ENCODE measurements around the gene PIKFYVE.

PIKFYVE gene

DNA sequence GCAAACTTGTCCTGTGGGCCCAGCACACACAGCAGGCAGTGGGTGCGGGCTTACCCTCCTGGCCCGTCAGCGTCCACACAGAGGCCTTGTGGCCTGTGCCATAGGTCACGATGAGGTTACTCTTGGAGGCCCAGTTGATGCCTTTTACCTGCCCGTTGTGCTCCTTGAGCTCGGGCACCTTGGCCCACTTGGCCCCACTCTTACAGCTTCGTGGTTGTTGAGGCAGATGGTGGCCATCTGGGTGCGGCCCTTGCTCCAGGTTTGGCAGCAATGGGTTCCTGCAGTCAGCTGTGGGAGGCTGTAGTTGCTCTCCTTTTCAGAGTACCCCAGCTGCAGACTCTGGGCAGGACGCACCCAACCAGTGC, 95.0 kb downstream of the PIKFYVE start:
- POLR2A ChIA-PET = interaction anchor here (1.0 kb wide), 1 partner anchor 95 kb away, joined by 3 read pairs; the partner anchor contains the start of gene PIKFYVE

DNA sequence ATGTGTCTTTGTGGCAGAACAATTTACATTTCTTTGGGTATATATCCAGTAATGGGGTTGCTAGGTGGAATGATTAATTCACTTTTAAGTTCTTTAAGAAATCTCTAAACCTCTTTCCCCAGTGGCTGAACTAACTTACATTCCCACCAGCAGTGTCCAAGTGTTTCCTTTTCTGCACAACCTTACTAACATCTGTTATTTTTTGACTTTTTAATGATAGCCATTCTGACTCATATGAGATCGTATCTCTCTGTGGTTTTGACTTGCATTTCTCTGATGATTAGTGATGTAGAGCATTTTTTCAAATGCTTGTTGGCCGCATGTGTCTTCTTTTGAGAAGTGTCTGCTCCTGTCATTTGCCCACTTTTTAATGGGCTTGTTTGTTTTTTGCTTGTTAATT, 97.4 kb downstream of the PIKFYVE start:
- no peak for DNase-seq (ENCODE audit: extremely low spot score)
- CTCF ChIA-PET = no interaction called here
- POLR2A ChIA-PET = no interaction called here

More for the DNA sequence above, 95.0 kb downstream of the PIKFYVE start:
- TF ChIP-seq, protein P1, sequence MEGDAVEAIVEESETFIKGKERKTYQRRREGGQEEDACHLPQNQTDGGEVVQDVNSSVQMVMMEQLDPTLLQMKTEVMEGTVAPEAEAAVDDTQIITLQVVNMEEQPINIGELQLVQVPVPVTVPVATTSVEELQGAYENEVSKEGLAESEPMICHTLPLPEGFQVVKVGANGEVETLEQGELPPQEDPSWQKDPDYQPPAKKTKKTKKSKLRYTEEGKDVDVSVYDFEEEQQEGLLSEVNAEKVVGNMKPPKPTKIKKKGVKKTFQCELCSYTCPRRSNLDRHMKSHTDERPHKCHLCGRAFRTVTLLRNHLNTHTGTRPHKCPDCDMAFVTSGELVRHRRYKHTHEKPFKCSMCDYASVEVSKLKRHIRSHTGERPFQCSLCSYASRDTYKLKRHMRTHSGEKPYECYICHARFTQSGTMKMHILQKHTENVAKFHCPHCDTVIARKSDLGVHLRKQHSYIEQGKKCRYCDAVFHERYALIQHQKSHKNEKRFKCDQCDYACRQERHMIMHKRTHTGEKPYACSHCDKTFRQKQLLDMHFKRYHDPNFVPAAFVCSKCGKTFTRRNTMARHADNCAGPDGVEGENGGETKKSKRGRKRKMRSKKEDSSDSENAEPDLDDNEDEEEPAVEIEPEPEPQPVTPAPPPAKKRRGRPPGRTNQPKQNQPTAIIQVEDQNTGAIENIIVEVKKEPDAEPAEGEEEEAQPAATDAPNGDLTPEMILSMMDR (IDR thresholded peaks at IDR 0.05; ENCODE audit: control extremely low read depth, extremely low read depth, low read depth, missing control alignments) = no peak
- DNase-seq (ENCODE audit: extremely low spot score) = peak; percentile 13
- CTCF ChIA-PET = interaction anchor here (1.2 to 1.8 kb wide), 2 partner anchors 8 to 10 kb away, joined by 4 to 6 read pairs; no protein-coding TSS in a partner anchor

DNA sequence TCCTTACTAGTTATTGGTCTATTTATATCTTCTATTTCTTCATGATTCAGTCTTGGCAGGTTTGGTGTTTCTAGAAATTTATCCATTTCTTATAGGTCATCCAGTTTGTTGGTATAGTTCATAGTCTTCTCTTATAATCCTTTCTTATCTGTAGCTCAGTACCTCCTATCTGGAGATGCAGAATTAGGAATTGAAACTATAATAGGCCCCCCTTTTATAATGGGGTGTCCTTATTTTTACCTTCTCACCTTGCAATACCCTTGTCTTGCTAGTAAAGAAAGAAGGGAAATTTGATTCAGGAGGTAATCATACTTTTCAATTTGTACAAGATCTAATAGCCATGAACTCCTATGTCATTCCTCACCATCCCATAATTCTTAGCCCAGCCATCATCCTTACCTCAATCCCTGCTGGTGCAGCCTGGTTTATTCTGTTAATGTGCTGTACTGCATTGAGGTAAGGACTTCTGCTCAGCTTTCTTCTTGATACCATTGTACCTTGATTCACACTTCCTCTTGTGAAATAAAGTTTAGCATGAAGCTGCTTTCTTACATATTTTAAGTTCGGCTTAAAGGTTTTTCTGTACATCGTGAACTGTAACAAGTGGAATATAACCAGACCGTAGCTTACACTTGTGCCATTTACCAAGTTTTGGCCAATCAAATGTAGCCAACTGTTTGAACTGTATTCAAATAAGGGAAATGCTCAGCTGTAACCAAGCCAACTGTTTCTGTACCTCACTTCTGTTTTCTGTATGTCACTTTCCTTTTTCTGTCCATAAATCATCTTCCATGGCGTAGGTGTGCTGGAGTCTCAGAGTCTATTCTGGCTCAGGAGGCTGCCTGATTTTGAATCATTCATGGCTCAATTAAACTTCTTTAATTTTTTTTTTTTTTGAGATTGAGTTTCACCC, 100.4 kb downstream of the PIKFYVE start:
- DNase-seq (ENCODE audit: extremely low spot score) = peak; percentile 36
- ChIA-PET CTCF (interaction anchor here (0.7 to 1.5 kb wide), 4 partner anchors 12 to 112 kb away, joined by 3 to 4 read pairs (median 3); partner anchors contain the start of gene IDH1), POLR2A (no interaction called here)
- TF ChIP-seq, protein P1 (IDR thresholded peaks at IDR 0.05; ENCODE audit: control extremely low read depth, extremely low read depth, low read depth, missing control alignments) = no peak

More for the DNA sequence above, 97.4 kb downstream of the PIKFYVE start:
- TF ChIP-seq, protein P1 (IDR thresholded peaks at IDR 0.05; ENCODE audit: control extremely low read depth, extremely low read depth, low read depth, missing control alignments) = no peak

DNA sequence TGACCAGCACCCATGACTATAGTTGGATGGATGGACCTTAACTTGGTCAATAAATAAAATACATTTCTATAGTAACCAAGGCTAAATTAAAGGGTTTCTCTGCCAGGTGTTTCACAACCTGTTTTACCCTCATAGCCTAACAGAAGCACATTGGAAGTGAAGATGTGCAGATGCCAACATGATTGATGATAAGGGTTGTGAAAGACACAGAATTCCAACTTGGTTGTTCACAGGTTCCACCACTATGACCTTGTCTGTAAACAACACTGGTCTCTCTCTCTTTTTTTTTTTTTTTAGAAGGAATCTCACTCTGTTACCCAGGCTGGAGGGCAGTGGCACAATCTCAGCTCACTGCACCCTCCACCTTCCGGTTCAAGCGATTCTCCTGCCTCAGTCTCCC, 103.0 kb downstream of the PIKFYVE start:
- ChIA-PET CTCF (no interaction called here), POLR2A (no interaction called here)
- DNase-seq (ENCODE audit: extremely low spot score) = no peak
- TF ChIP-seq, protein P1 (IDR thresholded peaks at IDR 0.05; ENCODE audit: control extremely low read depth, extremely low read depth, low read depth, missing control alignments) = no peak

DNA sequence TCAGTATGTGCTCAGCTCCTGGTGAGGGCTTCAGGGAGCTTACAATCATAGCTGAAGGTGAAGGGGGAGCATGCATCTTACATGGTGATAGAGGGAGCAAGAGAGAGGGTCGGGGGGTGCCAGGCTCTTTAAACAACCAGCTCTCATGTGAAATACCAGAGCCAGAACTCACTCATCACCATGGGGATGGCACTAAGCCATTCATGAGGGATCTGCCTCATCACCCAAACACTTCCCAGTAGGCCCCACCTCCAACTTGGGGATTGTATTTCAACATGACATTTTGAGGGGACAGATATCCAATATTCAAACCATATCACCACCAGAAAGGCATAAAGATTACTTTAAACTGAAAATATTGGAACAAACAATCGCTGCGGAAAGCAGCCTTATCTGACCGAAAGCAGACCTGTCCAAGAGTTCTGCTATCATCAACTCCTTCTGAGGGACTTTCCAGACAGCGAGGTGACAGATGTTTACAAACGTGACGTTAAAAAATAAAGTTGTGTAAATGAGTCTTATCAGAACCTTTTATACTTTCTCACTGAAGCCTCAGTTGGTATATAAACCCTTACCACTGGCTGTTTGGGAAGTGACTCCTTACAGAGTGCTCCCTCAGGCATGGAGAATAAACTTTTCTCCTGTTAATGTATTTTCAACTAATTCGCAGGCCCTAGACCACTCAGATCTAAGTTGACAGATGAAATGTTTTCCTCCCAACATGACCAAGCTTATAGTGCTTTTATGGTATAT, 105.0 kb downstream of the PIKFYVE start:
- TF ChIP-seq, protein P1 (IDR thresholded peaks at IDR 0.05; ENCODE audit: control extremely low read depth, extremely low read depth, low read depth, missing control alignments) = no peak
- ChIA-PET CTCF (interaction anchor here (1.4 to 2.2 kb wide), 3 partner anchors 9 to 56 kb away, joined by 3 to 6 read pairs (median 4); no protein-coding TSS in a partner anchor), POLR2A (no interaction called here)
- no peak for DNase-seq (ENCODE audit: extremely low spot score)

DNA sequence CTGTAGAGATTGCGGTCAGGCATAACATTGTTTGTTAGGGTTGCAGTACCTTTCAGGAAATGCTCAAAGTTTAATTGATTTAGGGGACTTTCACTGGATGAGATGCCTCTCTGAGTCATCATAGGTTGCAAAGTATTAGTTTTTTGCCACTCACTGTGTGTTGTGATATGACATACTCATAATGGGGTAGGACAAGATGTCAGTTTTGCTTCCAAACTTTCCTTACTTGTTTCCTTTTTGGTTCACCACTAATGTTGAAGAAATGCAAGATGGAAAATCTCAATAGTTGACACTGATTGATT, 105.5 kb downstream of the PIKFYVE start:
- POLR2A ChIA-PET = no interaction called here
- no peak for DNase-seq (ENCODE audit: extremely low spot score)
- CTCF ChIA-PET = interaction anchor here (1.4 to 2.2 kb wide), 3 partner anchors 10 to 56 kb away, joined by 3 to 6 read pairs (median 4); no protein-coding TSS in a partner anchor
- TF ChIP-seq, protein P1 (IDR thresholded peaks at IDR 0.05; ENCODE audit: control extremely low read depth, extremely low read depth, low read depth, missing control alignments) = no peak

Measured in GM10248 (cell line).